ENCODE data around the gene MRPS7.

MRPS7 gene

GRCh38 chr17:75313941-75314551 lies 52.4 kb downstream of the MRPS7 start:
- no peak for DNase-seq

DNA sequence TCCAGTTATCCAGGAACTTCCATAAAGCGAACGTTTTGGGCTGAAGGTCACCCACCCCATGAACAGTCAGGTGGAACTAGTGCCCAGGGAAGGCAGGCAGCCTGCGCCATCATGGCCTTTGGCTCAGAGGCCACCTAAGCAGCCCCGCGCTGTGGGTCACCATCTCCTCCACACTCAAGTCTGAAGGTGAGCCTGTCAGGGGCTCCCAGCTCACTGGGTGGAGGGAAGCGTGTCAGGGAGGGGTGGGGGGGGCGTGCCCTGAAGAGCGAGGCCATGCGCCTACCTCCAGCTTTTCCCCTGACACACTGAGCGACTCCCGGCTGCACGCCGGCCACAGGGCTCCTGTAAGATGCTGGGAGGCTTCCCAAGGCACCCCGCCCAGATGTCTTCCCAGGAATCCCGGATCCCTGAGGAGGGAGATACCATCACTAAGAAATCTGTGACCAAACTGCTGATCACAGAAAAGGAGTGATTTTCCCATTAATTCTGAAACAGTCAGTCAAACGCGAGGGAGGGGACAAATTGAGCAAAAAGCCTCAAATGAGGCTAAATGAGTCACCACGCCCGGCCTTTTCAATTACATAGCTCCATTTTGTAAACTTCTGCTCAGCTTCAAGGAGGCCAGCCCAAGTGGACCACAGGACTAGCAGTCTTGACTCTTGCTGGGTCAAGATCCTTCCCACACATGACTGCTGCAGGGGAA lies 54.0 kb downstream of the MRPS7 start:
- DNase-seq, result no peak
